ENCODE data around the gene IMPA2. TPM values are rescaled to one million over a fixed set of nuclear protein-coding genes. Genes with fewer than 3 reads are reported as not detected.

IMPA2 gene
- total and polyA plus RNA-seq, 10 of the 15 experiments (the other 5 are each of a cell fraction or from before 2014, with no cell fraction given), result 0.24 to 21.0 (median 11.4) TPM

GRCh38 chr18:12048010-12048826, 66.9 kb downstream of the IMPA2 start:
- Histone ChIP-seq H3K4me1 (ENCODE audit: control insufficient read depth, insufficient read depth, low read length) (peaks cover 32% of the 10 kb centered on the region), H3K27ac (ENCODE audit: control insufficient read depth, insufficient read depth) (no peak overlapping the region), H3K4me3 (no peak overlapping the region), H3K9me3 (replicated peaks; ENCODE audit: control insufficient read depth, insufficient read depth, low read length) (no peaks in the 10 kb centered on the region), H3K36me3 (ENCODE audit: control insufficient read depth in 2 of 2, insufficient read depth in 2 of 2, low read length in 1 of 2) (no peaks in the 10 kb centered on the region), H2AFZ (ENCODE audit: control insufficient read depth, low read depth, low read length) (no peak overlapping the region), H3K79me2 (ENCODE audit: control insufficient read depth, insufficient read depth, low read length) (no peaks in the 10 kb centered on the region), H3K9ac (ENCODE audit: control insufficient read depth, insufficient read depth, low read length) (no peak overlapping the region), H3K27me3 (replicated peaks in 1 of 2; ENCODE audit: control insufficient read depth in 2 of 2, insufficient read depth in 2 of 2, low read length in 1 of 2) (no peaks in the 10 kb centered on the region), H3K4me2 (ENCODE audit: control insufficient read depth, insufficient read depth) (no peak overlapping the region), H4K20me1 (ENCODE audit: control insufficient read depth, insufficient read depth) (no peaks in the 10 kb centered on the region)
- ChIA-PET RAD21 (ENCODE audit: unreplicated experiment) (no interaction called here), CTCF (interaction anchor here (3.2 kb wide), 1 partner anchor 10 kb away, joined by 16 read pairs; no protein-coding TSS in a partner anchor), SMC1A (ENCODE audit: uncharacterized antibody, unreplicated experiment) (interaction anchor here (1.4 to 2.2 kb wide), 2 partner anchors 15 to 110 kb away, joined by 3 to 8 read pairs; no protein-coding TSS in a partner anchor), POLR2A (no interaction called here)
- 87% methylated on average over 20 of the region's 20 CpGs for WGBS (ENCODE audit: insufficient coverage, insufficient replicate concordance, low lambda C conversion rate, missing lambda C conversion rate)
- no peak for FAIRE-seq
- no TSS peak for BruUV-seq (replicated peaks)
- intact Hi-C loops (cut with micrococcal nuclease; ENCODE audit: unreplicated experiment), result no loop called here
- no peak for DNase-seq (ENCODE audit: low read depth, low spot score)
- in situ Hi-C loops (cut with MboI), result no loop called here
- no peak for ATAC-seq
- TF ChIP-seq CBX5 (IDR thresholded peaks at IDR 0.05; ENCODE audit: low read depth), result no peak
- TF ChIP-seq YBX1 (IDR thresholded peaks at IDR 0.05), result no peak
- no peak for TF ChIP-seq SMAD5 (IDR thresholded peaks at IDR 0.05; ENCODE audit: low read depth)
- TF ChIP-seq TCF7 (IDR thresholded peaks at IDR 0.05; ENCODE audit: borderline replicate concordance), result no peak
- TF ChIP-seq SIN3A (IDR thresholded peaks at IDR 0.05; ENCODE audit: low read depth, low read length), result no peak
- TF ChIP-seq ELK1 (IDR thresholded peaks at IDR 0.05; ENCODE audit: low read depth, low read length), result no peak
- TF ChIP-seq PBX3 (IDR thresholded peaks at IDR 0.05; ENCODE audit: insufficient replicate concordance, low read depth, low read length), result no peak
- no peak for TF ChIP-seq CREB1 (IDR thresholded peaks at IDR 0.05; ENCODE audit: low read depth)
- no peak for TF ChIP-seq EZH2 (IDR thresholded peaks at IDR 0.05; ENCODE audit: borderline replicate concordance, control insufficient read depth, low read depth, low read length)
- no peak for TF ChIP-seq NR2F1 (conservative IDR thresholded peaks at IDR 0.05)
- no peak for TF ChIP-seq RUNX3 (IDR thresholded peaks at IDR 0.05; ENCODE audit: low read length)
- TF ChIP-seq, protein P1, sequence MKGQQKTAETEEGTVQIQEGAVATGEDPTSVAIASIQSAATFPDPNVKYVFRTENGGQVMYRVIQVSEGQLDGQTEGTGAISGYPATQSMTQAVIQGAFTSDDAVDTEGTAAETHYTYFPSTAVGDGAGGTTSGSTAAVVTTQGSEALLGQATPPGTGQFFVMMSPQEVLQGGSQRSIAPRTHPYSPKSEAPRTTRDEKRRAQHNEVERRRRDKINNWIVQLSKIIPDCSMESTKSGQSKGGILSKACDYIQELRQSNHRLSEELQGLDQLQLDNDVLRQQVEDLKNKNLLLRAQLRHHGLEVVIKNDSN (IDR thresholded peaks at IDR 0.05; ENCODE audit: borderline replicate concordance, extremely low read length, insufficient read depth, low read depth, low read length), result no peak
- TF ChIP-seq, protein P2, sequence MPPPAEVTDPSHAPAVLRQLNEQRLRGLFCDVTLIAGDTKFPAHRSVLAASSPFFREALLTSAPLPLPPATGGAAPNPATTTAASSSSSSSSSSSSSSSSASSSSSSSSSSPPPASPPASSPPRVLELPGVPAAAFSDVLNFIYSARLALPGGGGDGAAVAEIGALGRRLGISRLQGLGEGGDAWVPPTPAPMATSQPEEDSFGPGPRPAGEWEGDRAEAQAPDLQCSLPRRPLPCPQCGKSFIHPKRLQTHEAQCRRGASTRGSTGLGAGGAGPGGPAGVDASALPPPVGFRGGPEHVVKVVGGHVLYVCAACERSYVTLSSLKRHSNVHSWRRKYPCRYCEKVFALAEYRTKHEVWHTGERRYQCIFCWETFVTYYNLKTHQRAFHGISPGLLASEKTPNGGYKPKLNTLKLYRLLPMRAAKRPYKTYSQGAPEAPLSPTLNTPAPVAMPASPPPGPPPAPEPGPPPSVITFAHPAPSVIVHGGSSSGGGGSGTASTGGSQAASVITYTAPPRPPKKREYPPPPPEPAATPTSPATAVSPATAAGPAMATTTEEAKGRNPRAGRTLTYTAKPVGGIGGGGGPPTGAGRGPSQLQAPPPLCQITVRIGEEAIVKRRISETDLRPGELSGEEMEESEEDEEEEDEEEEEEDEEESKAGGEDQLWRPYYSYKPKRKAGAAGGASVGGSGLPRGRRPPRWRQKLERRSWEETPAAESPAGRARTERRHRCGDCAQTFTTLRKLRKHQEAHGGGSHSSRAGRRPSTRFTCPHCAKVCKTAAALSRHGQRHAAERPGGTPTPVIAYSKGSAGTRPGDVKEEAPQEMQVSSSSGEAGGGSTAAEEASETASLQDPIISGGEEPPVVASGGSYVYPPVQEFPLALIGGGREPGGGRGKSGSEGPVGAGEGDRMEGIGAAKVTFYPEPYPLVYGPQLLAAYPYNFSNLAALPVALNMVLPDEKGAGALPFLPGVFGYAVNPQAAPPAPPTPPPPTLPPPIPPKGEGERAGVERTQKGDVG (CRISPR knock-in tag; IDR thresholded peaks at IDR 0.05), result no peak
- no peak for TF ChIP-seq ESRRA (IDR thresholded peaks at IDR 0.05; ENCODE audit: low read length)
- TF ChIP-seq MXI1 (IDR thresholded peaks at IDR 0.05; ENCODE audit: low read depth, low read length), result no peak
- no peak for TF ChIP-seq STAT3 (IDR thresholded peaks at IDR 0.05; ENCODE audit: low read depth, low read length)
- TF ChIP-seq RB1 (IDR thresholded peaks at IDR 0.05; ENCODE audit: borderline replicate concordance), result no peak

Measured in GM12878 (cell line).